HL-60 (cell line): ENCODE measurements around the gene RAP1GAP.

ENCODE experiments used
- GABPA ChIP-seq: IDR thresholded peaks from 2 replicates; pipeline ENCODE4 v1.6.1; 2012; ENCODE audit warnings: low read depth
- POLR2AphosphoS5 ChIP-seq: IDR thresholded peaks from 2 replicates; pipeline ENCODE4 v1.6.1; 2012; ENCODE audit warnings: low read depth
- SPI1 ChIP-seq: IDR thresholded peaks from 2 replicates; pipeline ENCODE4 v1.6.1; 2012; ENCODE audit warnings: low read depth, mild to moderate bottlenecking, borderline replicate concordance
- TF ChIP-seq, protein P1 (sequence below): IDR thresholded peaks from one replicate; pipeline ENCODE4 v1.5.1; 2011; ENCODE audit warnings: low read length, control low read depth, inconsistent platforms; ENCODE audit not compliant: insufficient read depth
- TF ChIP-seq, protein P2 (sequence below): IDR thresholded peaks from 2 replicates; pipeline ENCODE4 v1.6.1; 2012; ENCODE audit warnings: low read depth; ENCODE audit not compliant: insufficient replicate concordance

DNA sequence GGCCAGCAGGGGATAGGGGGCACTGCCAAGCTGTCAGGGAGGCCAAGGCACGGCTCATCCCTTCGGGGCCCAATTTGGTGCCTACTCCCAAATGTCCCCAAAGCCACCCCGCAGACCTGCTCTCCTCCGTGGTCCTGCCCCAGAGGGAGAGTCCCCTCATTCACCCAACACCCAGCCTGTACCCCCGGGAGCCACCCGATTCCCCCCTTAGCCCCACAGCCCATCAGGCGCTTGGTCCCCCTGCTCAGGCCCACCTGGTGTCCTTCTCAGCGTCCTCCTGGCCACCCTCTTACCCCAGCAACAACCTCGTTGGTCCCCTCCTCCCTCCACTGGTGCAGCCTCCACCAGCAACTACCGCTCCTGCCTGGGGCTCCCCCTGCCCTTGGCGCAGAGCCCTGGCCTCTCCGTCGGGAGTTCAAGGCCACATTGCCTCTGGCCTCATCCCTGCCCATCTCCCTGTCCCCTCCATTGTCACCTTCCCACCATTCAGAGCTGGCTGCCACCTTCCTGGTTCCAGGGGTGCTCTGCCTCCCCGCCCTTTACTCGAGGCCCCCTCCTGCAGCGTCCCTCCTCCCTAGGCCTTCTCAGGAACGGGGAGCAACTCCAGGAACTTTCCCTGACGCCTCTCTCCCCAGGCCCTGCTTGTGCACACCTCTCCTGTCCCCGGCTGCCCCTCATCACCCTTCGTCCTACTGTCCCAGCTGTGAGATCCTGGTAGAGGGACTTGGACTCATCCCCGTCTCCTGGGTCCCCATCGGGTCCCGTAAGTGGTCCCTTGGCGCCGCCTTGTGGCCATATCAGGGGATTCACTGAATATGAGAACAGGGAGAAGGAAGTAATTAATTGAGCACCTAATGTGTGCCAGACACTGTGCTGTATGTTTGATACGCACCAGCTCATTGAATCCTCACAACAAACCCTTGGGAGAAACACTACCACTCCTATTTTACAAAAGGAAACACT lies 73.9 kb downstream of the RAP1GAP start:
- TF ChIP-seq POLR2AphosphoS5 (no peak), GABPA (no peak), SPI1 (no peak)
- TF ChIP-seq, protein P1, sequence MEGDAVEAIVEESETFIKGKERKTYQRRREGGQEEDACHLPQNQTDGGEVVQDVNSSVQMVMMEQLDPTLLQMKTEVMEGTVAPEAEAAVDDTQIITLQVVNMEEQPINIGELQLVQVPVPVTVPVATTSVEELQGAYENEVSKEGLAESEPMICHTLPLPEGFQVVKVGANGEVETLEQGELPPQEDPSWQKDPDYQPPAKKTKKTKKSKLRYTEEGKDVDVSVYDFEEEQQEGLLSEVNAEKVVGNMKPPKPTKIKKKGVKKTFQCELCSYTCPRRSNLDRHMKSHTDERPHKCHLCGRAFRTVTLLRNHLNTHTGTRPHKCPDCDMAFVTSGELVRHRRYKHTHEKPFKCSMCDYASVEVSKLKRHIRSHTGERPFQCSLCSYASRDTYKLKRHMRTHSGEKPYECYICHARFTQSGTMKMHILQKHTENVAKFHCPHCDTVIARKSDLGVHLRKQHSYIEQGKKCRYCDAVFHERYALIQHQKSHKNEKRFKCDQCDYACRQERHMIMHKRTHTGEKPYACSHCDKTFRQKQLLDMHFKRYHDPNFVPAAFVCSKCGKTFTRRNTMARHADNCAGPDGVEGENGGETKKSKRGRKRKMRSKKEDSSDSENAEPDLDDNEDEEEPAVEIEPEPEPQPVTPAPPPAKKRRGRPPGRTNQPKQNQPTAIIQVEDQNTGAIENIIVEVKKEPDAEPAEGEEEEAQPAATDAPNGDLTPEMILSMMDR, result peak; percentile 54
- TF ChIP-seq, protein P2, sequence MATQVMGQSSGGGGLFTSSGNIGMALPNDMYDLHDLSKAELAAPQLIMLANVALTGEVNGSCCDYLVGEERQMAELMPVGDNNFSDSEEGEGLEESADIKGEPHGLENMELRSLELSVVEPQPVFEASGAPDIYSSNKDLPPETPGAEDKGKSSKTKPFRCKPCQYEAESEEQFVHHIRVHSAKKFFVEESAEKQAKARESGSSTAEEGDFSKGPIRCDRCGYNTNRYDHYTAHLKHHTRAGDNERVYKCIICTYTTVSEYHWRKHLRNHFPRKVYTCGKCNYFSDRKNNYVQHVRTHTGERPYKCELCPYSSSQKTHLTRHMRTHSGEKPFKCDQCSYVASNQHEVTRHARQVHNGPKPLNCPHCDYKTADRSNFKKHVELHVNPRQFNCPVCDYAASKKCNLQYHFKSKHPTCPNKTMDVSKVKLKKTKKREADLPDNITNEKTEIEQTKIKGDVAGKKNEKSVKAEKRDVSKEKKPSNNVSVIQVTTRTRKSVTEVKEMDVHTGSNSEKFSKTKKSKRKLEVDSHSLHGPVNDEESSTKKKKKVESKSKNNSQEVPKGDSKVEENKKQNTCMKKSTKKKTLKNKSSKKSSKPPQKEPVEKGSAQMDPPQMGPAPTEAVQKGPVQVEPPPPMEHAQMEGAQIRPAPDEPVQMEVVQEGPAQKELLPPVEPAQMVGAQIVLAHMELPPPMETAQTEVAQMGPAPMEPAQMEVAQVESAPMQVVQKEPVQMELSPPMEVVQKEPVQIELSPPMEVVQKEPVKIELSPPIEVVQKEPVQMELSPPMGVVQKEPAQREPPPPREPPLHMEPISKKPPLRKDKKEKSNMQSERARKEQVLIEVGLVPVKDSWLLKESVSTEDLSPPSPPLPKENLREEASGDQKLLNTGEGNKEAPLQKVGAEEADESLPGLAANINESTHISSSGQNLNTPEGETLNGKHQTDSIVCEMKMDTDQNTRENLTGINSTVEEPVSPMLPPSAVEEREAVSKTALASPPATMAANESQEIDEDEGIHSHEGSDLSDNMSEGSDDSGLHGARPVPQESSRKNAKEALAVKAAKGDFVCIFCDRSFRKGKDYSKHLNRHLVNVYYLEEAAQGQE, result no peak
